Smooth muscle cell (in vitro differentiated cells): ENCODE results near the gene MIPOL1. TPM values are rescaled to one million over a fixed set of nuclear protein-coding genes. Genes with fewer than 3 reads are reported as not detected.
"Not testable (repeated sequence)": the region's sequence is repeated elsewhere in the genome, so short reads cannot be mapped to it uniquely, and the experiment has no call there.

Experiments
- DNase-seq: peaks from one replicate; lab custom pipeline; 2025; ENCODE audit not compliant: unreplicated experiment; lab: John Stamatoyannopoulos, UW
- H2AFZ ChIP-seq: fragments of 200-600 bp; sonication (generic); 2 replicates; pipeline ENCODE4 v1.6.0; 2016; ENCODE audit warnings: antibody characterized with exemption, low read depth, mild to moderate bottlenecking
- H3F3A ChIP-seq: fragments of 200-600 bp; sonication (generic); 2 replicates; pipeline ENCODE4 v1.6.0; 2017; ENCODE audit warnings: antibody characterized with exemption, low read depth
- H3K27ac ChIP-seq: fragments of 200-600 bp; sonication (generic); 2 replicates; pipeline ENCODE4 v1.5.1; 2016; ENCODE audit warnings: low read depth, mild to moderate bottlenecking
- H3K27me3 ChIP-seq: fragments of 200-600 bp; sonication (generic); 2 replicates; pipeline ENCODE4 v1.6.1; 2016; ENCODE audit warnings: low read depth, mild to moderate bottlenecking
- H3K36me3 ChIP-seq: fragments of 200-600 bp; sonication (generic); 2 replicates; pipeline ENCODE4 v1.5.1; 2016; ENCODE audit warnings: low read depth
- H3K4me1 ChIP-seq: fragments of 200-600 bp; sonication (generic); 2 replicates; pipeline ENCODE4 v1.5.1; 2016; ENCODE audit warnings: low read depth
- H3K4me2 ChIP-seq: fragments of 200-600 bp; sonication (generic); 2 replicates; pipeline ENCODE4 v1.6.0; 2016; ENCODE audit warnings: mild to moderate bottlenecking
- H3K4me3 ChIP-seq: fragments of 200-600 bp; sonication (generic); 2 replicates; pipeline ENCODE4 v1.5.1; 2016; ENCODE audit warnings: mild to moderate bottlenecking
- H3K79me2 ChIP-seq: fragments of 200-600 bp; sonication (generic); 2 replicates; pipeline ENCODE4 v1.6.0; 2016; ENCODE audit warnings: low read depth, mild to moderate bottlenecking
- H3K9ac ChIP-seq: fragments of 200-600 bp; sonication (generic); 2 replicates; pipeline ENCODE4 v1.6.0; 2016; ENCODE audit warnings: low read depth
- H3K9me3 ChIP-seq: fragments of 200-600 bp; sonication (generic); replicated peaks from 2 replicates; pipeline ENCODE4 v1.5.1; 2016; ENCODE audit warnings: low read depth
- H4K20me1 ChIP-seq: fragments of 200-600 bp; sonication (generic); 2 replicates; pipeline ENCODE4 v1.6.0; 2016; ENCODE audit warnings: low read depth
- WGBS: methylation state at CpG from one replicate; pipeline ENCODE4 v1.1.7; 2016; ENCODE audit warnings: low lambda C conversion rate; 5-methylcytosine and 5-hydroxymethylcytosine counted together
- polyA plus RNA-seq: library from polyadenylated mRNA; unstranded; fragments of >200 nt; fragmentation: Nextera tagmentation; extraction: Ambion mirVana; gene quantifications from 2 replicates; pipeline ENCODE4 v1.2.1, GENCODE V29; 2016
- total RNA-seq: library from RNA; depleted of rRNA; stranded (reverse); fragments of >200 nt; gene quantifications from 2 replicates; pipeline ENCODE4 v1.2.3, GENCODE V29; 2014
- TF ChIP-seq, protein P1 (sequence below): fragments of 200-600 bp; sonication (generic); IDR thresholded peaks from 2 replicates; pipeline ENCODE4 v1.5.1; 2017; ENCODE audit warnings: borderline replicate concordance, mild to moderate bottlenecking, antibody characterized with exemption; ENCODE audit not compliant: insufficient read depth, poor library complexity, severe bottlenecking

Gene MIPOL1
- total and polyA plus RNA-seq, 2 experiments from 2014 or later = 3.2 to 5.1 TPM

DNA sequence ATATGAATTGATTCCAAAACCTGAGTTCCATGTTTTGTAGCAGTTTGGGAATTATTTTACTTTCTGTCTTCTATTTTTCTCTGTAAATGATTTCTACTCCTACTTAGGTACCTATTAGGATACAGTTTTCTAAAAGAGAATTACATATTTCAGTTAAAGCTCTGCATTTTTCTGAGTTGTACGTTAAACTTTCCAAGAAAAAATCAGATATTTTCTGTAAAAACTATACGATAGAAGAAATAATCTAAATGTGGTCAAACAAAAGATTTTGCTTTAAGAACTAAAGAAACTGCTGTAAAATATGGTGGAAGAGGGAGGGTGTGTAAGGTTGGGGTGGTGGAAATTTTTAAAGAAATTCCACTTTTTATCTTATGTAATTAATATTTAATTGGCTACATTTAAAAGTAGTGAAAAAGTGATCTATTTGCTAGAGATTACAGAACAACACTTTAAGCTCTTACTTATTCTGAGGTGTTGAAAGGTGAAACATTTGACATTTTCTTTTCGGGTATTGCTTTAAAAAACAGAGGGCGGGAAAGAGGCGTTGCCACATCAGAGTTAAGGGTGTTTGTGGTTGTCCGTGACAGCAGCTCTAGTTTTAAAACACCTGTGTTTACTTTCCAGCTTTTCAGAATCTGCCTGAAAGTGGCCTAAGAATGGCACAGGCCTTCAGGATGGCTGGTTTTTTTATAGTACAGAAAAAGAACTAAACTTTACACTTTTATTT is 187.3 kb downstream of the MIPOL1 start:
- Histone ChIP-seq H3K27ac (no peak overlapping the region), H3K9ac (no peak overlapping the region), H3K4me2 (no peak overlapping the region), H3F3A (no peaks in the 10 kb centered on the region), H3K27me3 (no peaks in the 10 kb centered on the region), H4K20me1 (no peaks in the 10 kb centered on the region), H3K4me3 (no peak overlapping the region), H3K79me2 (no peaks in the 10 kb centered on the region), H3K36me3 (no peaks in the 10 kb centered on the region), H3K9me3 (no peaks in the 10 kb centered on the region), H2AFZ (no peak overlapping the region), H3K4me1 (no peaks in the 10 kb centered on the region)
- TF ChIP-seq, protein P1, sequence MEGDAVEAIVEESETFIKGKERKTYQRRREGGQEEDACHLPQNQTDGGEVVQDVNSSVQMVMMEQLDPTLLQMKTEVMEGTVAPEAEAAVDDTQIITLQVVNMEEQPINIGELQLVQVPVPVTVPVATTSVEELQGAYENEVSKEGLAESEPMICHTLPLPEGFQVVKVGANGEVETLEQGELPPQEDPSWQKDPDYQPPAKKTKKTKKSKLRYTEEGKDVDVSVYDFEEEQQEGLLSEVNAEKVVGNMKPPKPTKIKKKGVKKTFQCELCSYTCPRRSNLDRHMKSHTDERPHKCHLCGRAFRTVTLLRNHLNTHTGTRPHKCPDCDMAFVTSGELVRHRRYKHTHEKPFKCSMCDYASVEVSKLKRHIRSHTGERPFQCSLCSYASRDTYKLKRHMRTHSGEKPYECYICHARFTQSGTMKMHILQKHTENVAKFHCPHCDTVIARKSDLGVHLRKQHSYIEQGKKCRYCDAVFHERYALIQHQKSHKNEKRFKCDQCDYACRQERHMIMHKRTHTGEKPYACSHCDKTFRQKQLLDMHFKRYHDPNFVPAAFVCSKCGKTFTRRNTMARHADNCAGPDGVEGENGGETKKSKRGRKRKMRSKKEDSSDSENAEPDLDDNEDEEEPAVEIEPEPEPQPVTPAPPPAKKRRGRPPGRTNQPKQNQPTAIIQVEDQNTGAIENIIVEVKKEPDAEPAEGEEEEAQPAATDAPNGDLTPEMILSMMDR = no peak
- WGBS = 88% methylated on average over 6 of the region's 6 CpGs
- DNase-seq = no peak

DNA sequence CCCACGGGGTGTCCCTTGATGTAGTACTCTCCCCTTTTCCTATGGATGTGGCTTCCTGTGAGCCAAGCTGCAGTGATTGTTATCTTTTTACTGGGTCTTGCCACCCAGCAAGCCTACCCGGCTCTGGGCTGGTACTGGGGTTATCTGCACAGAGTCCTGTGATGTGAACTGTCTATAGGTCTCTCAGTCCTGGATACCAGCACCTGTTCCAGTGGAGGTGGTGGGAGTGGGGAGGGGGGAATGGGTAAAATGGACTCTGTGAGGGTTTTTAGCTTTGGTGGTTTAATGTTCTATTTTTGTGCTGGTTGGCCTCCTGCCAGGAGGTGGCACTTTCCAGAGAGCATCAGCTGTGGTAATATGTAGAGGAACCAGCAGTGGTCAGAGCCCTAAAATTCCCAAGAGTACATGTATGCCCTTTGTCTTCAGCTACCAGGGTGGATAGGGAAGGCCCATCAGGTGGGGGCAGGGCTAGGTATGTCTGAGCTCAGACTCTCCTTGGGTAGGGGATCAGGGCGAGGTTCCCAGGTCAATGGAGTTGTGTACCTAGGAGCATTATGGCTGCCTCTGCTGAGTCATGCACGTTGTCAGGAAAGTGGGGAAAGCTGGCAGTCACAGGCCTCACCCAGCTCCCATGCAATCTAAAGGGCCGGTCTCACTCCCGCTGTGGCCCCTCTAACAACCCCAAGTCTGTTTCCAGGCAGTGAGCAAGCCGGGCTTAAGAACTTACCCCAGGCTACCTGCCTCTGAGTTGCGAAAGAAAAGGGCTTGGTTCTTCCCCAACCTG is 199.6 kb downstream of the MIPOL1 start:
- H2AFZ ChIP-seq, H3F3A ChIP-seq, H3K4me2 ChIP-seq, H3K27me3 ChIP-seq, H3K9me3 ChIP-seq, DNase-seq, H3K36me3 ChIP-seq, H3K27ac ChIP-seq, H3K4me1 ChIP-seq, H3K79me2 ChIP-seq, H3K9ac ChIP-seq, H4K20me1 ChIP-seq, H3K4me3 ChIP-seq: not testable (repeated sequence)
- WGBS = 81% methylated on average over 8 of the region's 8 CpGs

DNA sequence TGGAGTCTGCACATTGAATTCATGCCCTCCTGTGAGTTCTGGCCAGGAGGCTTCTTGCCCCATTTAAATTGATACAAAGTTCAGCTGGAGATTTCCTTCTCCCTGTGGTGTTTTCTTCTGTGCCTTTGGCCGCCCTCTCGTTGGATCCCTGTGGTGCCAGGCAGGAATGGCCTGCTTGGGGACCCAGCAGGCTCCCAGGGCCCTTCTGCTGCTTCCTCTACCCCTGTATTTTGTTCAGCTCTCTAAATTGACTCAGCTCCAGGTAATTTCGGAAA is 200.1 kb downstream of the MIPOL1 start:
- peaks cover 4% of the 10 kb centered on the region for H3K4me1 ChIP-seq
- H3K27me3 ChIP-seq = no peaks in the 10 kb centered on the region
- no peaks in the 10 kb centered on the region for H3F3A ChIP-seq
- no peaks in the 10 kb centered on the region for H4K20me1 ChIP-seq
- no peaks in the 10 kb centered on the region for H3K36me3 ChIP-seq
- no peak overlapping the region for H3K4me2 ChIP-seq
- H3K4me3 ChIP-seq = no peak overlapping the region
- H3K27ac ChIP-seq = no peak overlapping the region
- H3K9me3 ChIP-seq = no peaks in the 10 kb centered on the region
- no peaks in the 10 kb centered on the region for H3K79me2 ChIP-seq
- no peak overlapping the region for H2AFZ ChIP-seq
- WGBS = 60% methylated on average over 3 of the region's 3 CpGs
- DNase-seq = no peak
- no peak overlapping the region for H3K9ac ChIP-seq
- TF ChIP-seq, protein P1 = no peak

DNA sequence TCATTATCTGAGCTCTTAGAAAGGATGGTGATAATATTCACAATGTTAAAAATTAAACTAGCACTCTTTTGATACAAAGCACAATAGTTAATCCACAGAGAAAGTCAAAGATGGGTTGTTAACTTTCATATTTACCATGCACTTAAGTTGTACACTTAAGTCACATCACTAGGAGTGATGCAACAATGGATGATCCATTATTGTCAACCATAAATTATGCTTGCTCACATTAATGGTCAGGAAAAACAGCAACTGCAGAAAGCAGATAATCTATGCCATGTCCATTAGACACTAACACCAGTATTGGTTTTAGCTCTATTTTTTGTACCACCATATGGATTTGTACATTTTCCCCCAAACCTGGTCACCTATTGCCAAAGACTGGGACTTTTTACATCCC is 201.8 kb downstream of the MIPOL1 start:
- H3F3A ChIP-seq = no peaks in the 10 kb centered on the region
- peaks cover 18% of the 10 kb centered on the region for H3K4me1 ChIP-seq
- H2AFZ ChIP-seq = no peak overlapping the region
- no peak overlapping the region for H3K9ac ChIP-seq
- H3K36me3 ChIP-seq = no peaks in the 10 kb centered on the region
- no peak overlapping the region for H3K27ac ChIP-seq
- no peaks in the 10 kb centered on the region for H3K27me3 ChIP-seq
- H3K9me3 ChIP-seq = no peaks in the 10 kb centered on the region
- no peak overlapping the region for H3K4me3 ChIP-seq
- no peaks in the 10 kb centered on the region for H3K79me2 ChIP-seq
- DNase-seq = no peak
- H4K20me1 ChIP-seq = no peaks in the 10 kb centered on the region
- H3K4me2 ChIP-seq = no peak overlapping the region
- TF ChIP-seq, protein P1 = no peak
